ENCODE data around the gene APBB1IP.
"Not testable (repeated sequence)": the region's sequence is repeated elsewhere in the genome, so short reads cannot be mapped to it uniquely, and the experiment has no call there.

The APBB1IP gene

GRCh38 chr10:26557641-26558014, 119.5 kb downstream of the APBB1IP start:
- TF ChIP-seq CTCF (IDR thresholded peaks at IDR 0.05; ENCODE audit: borderline replicate concordance, insufficient read depth, low read depth, low read length), result no peak
- H3K4me3 ChIP-seq (ENCODE audit: low read depth, low read length), result no peak overlapping the region

- no peak overlapping the region for H3K4me3 ChIP-seq (ENCODE audit: low read depth, low read length)
Observed at GRCh38 chr10:26566525-26567350, 128.6 kb downstream of the APBB1IP start.

DNA sequence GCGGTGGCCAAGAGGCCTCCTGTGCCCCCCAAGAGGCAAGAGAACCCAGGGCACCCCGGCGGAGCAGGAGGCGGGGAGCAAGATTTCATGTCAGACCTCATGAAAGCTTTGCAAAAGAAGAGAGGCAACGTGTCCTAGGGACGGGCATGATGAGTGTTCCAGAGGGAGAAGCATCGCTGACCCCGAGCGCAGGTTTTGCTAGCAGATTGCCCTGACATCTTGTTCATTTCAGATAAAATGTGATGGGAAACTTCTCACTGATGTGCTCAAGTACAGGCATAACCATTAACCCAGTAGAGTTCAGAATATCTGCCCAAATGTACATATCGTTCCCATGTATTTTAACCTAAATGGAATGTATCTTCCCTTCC, 129.2 kb downstream of the APBB1IP start:
- TF ChIP-seq CTCF (IDR thresholded peaks at IDR 0.05; ENCODE audit: borderline replicate concordance, insufficient read depth, low read depth, low read length), result no peak
- H3K4me3 ChIP-seq (ENCODE audit: low read depth, low read length), result no peak overlapping the region

More at GRCh38 chr10:26566525-26567350, 128.6 kb downstream of the APBB1IP start:
- no peak for TF ChIP-seq CTCF (IDR thresholded peaks at IDR 0.05; ENCODE audit: borderline replicate concordance, insufficient read depth, low read depth, low read length)

DNA sequence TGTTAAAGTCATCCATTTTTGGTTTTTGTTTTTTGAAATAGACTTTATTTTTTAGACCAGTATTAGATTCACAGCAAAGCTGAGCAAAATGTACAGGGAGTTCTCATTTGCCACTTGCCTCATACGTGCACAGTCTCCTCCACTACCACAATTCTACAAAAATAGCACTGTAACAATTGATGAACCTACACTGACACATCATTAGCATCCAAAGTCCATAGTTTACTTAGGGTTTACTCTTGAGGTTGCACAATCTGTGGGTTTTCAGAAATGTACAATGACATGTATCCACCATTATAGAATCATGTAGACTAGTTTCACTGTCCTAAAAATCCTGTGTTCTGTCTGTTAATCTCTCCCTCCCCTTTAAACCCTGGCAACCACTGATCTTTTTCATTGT, 133.5 kb downstream of the APBB1IP start:
- no peak overlapping the region for H3K4me3 ChIP-seq (ENCODE audit: low read depth, low read length)
- no peak for TF ChIP-seq CTCF (IDR thresholded peaks at IDR 0.05; ENCODE audit: borderline replicate concordance, insufficient read depth, low read depth, low read length)

- H3K4me3 ChIP-seq (ENCODE audit: low read depth, low read length), result no peak overlapping the region
- TF ChIP-seq CTCF (IDR thresholded peaks at IDR 0.05; ENCODE audit: borderline replicate concordance, insufficient read depth, low read depth, low read length), result no peak
Observed at GRCh38 chr10:26573674-26574073, 135.5 kb downstream of the APBB1IP start.

- no peak overlapping the region for H3K4me3 ChIP-seq (ENCODE audit: low read depth, low read length)
- no peak for TF ChIP-seq CTCF (IDR thresholded peaks at IDR 0.05; ENCODE audit: borderline replicate concordance, insufficient read depth, low read depth, low read length)
Observed at GRCh38 chr10:26574783-26575182, 136.6 kb downstream of the APBB1IP start.

DNA sequence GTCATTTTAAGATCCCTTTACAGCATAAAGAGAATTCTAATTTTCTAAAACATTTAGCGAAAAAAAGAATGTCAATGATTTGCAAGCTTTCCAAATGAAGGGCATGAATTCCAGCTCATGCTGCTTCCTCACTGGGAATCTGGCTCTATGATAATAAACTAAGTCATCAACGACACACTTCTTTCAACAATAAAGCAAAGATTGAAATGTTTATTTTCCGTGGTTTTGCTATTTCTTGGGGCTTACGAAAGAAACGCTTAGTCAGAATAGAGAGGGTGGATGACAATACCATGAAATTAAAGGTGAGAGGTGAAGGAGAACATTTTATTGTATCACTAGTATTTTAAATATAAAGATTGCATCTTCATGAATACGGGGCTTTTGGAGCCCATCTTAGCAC, 140.2 kb downstream of the APBB1IP start:
- not testable (repeated sequence) for H3K4me3 ChIP-seq (ENCODE audit: low read depth, low read length)
